Neuronal stem cell (in vitro differentiated cells): ENCODE data around the gene POLDIP3.

Experiments
- DNase-seq: peaks from one replicate; pipeline ENCODE4 v3.0.0-alpha.2; 2013; ENCODE audit warnings: low spot score
- H2AFZ ChIP-seq: one replicate; pipeline ENCODE4 v1.6.1; 2013; ENCODE audit warnings: mild to moderate bottlenecking, low read length, inconsistent platforms
- H2AK5ac ChIP-seq: 2 replicates; pipeline ENCODE4 v1.6.1; 2013; ENCODE audit warnings: low read depth, mild to moderate bottlenecking, inconsistent platforms, low read length, moderate library complexity, mixed read lengths
- H2BK120ac ChIP-seq: 2 replicates; pipeline ENCODE4 v1.6.1; 2013; ENCODE audit warnings: low read depth, mild to moderate bottlenecking, inconsistent platforms, low read length, moderate library complexity, mixed read lengths
- H2BK12ac ChIP-seq: one replicate; pipeline ENCODE4 v1.6.1; 2013; ENCODE audit warnings: low read length, inconsistent platforms
- H2BK15ac ChIP-seq: 2 replicates; pipeline ENCODE4 v1.6.1; 2013; ENCODE audit warnings: mild to moderate bottlenecking, low read length, inconsistent platforms, mixed read lengths
- H2BK5ac ChIP-seq: one replicate; pipeline ENCODE4 v1.6.1; 2013; ENCODE audit warnings: inconsistent platforms, mild to moderate bottlenecking, low read length, moderate library complexity
- H3K14ac ChIP-seq: one replicate; pipeline ENCODE4 v1.6.1; 2013; ENCODE audit warnings: low read length, inconsistent platforms
- H3K18ac ChIP-seq: 2 replicates; pipeline ENCODE4 v1.6.1; 2013; ENCODE audit warnings: low read length, inconsistent platforms
- H3K23ac ChIP-seq: 2 replicates; pipeline ENCODE4 v1.6.1; 2013; ENCODE audit warnings: low read depth, mild to moderate bottlenecking, mixed read lengths, low read length, inconsistent platforms; ENCODE audit not compliant: poor library complexity
- H3K27ac ChIP-seq: replicated peaks from 3 replicates; pipeline ENCODE4 v1.5.1; 2013; ENCODE audit warnings: low read length, inconsistent platforms
- H3K27me3 ChIP-seq, 3 experiments: 2 replicates each; pipeline ENCODE4 v1.6.1; 2013; ENCODE audit warnings: low read length in 3 of 3, mild to moderate bottlenecking in 2 of 3, inconsistent platforms in 1 of 3, low read depth in 1 of 3, mixed read lengths in 1 of 3, moderate library complexity in 1 of 3; ENCODE audit not compliant: control insufficient read depth in 3 of 3, insufficient read depth in 3 of 3
- H3K36me3 ChIP-seq, 2 donors: replicated peaks in 1 of 2; 2 replicates each; pipeline ENCODE4 v1.6.1; 2013; ENCODE audit warnings: low read length in 2 of 2; ENCODE audit not compliant: control insufficient read depth in 2 of 2, insufficient read depth in 2 of 2
- H3K4ac ChIP-seq: 2 replicates; pipeline ENCODE4 v1.6.1; 2013; ENCODE audit warnings: inconsistent platforms, mild to moderate bottlenecking, low read length, moderate library complexity
- H3K4me1 ChIP-seq, 2 donors: 1 replicate in 1 of 2; 2 replicates in 1 of 2; pipeline ENCODE4 v1.6.1; 2013; ENCODE audit warnings: low read length in 2 of 2, low read depth in 1 of 2; ENCODE audit not compliant: control insufficient read depth in 2 of 2, insufficient read depth in 1 of 2
- H3K4me2 ChIP-seq: one replicate; pipeline ENCODE4 v1.6.1; 2013; ENCODE audit warnings: mild to moderate bottlenecking, low read length, inconsistent platforms; ENCODE audit not compliant: insufficient read depth, poor library complexity, severe bottlenecking
- H3K4me3 ChIP-seq, 2 donors: 2 replicates each; pipeline ENCODE4 v1.5.1; 2013; ENCODE audit warnings: low read length in 2 of 2, mild to moderate bottlenecking in 2 of 2, inconsistent platforms in 1 of 2, moderate library complexity in 1 of 2
- H3K79me1 ChIP-seq: one replicate; pipeline ENCODE4 v1.6.1; 2013; ENCODE audit warnings: low read depth, mild to moderate bottlenecking, inconsistent platforms, low read length, moderate library complexity
- H3K9ac ChIP-seq: one replicate; pipeline ENCODE4 v1.6.1; 2013; ENCODE audit warnings: mild to moderate bottlenecking, low read depth, low read length, inconsistent platforms; ENCODE audit not compliant: poor library complexity
- H3K9me3 ChIP-seq, 2 donors: replicated peaks in 1 of 2; 2 replicates each; pipeline versions ENCODE3 to v1.6.1; 2013; ENCODE audit warnings: low read length in 2 of 2, mild to moderate bottlenecking in 2 of 2, inconsistent platforms in 1 of 2, low read depth in 1 of 2, mixed read lengths in 1 of 2, moderate library complexity in 1 of 2; ENCODE audit not compliant: control insufficient read depth in 2 of 2, insufficient read depth in 1 of 2
- H4K8ac ChIP-seq: one replicate; pipeline ENCODE4 v1.6.1; 2013; ENCODE audit warnings: low read depth, mild to moderate bottlenecking, inconsistent platforms, low read length, moderate library complexity
- H4K91ac ChIP-seq: one replicate; pipeline ENCODE4 v1.6.1; 2013; ENCODE audit warnings: low read length, low read depth, mild to moderate bottlenecking, inconsistent platforms; ENCODE audit not compliant: poor library complexity
- WGBS, 2 donors: extraction: QIAGEN DNeasy Blood & Tissue Kit; methylation state at CpG; one replicate each; pipeline ENCODE4 v1.1.7; 2013; ENCODE audit warnings: missing lambda C conversion rate in 2 of 2, mixed read lengths in 1 of 2; ENCODE audit not compliant: insufficient read length in 2 of 2, insufficient replicate concordance in 1 of 2; ENCODE audit errors: extremely low coverage in 2 of 2; 5-methylcytosine and 5-hydroxymethylcytosine counted together

Gene POLDIP3

DNA sequence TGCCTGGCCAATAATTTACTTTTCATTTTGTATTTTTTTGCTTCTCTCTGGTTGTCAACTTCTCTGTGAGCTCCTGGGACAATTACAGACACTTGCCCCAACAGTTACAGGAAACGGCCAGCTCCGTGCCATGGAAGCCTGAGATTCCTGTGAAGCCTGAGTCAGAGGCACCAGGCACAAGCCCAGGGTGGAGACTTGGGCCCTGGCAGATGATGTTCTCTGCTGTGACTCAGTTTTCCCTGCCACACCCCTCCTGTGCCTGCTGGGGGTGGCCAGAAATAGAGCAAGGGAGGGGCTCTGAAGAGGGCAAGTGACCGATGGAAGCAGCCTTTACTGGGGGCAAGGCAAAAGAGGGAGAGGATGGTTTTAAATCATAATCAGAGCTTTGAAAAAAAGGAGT, 20.8 kb upstream of the POLDIP3 start:
- Histone ChIP-seq H3K79me1 (peaks cover 8% of the 10 kb centered on the region), H3K9ac (no peak overlapping the region), H2BK120ac (no peak overlapping the region), H3K36me3 (peaks cover 28 to 53% of the 10 kb centered on the region in 2 donors), H3K14ac (no peak overlapping the region), H3K27me3 (no peaks in the 10 kb centered on the region), H3K18ac (no peak overlapping the region), H4K8ac (no peak overlapping the region), H2BK15ac (no peak overlapping the region), H2BK12ac (no peak overlapping the region), H2AK5ac (no peak overlapping the region), H3K4me3 (peak overlapping the region in 1 of 2 donors; percentile 46), H2AFZ (no peak overlapping the region), H3K27ac (no peak overlapping the region), H3K4me1 (no peaks in the 10 kb centered on the region), H3K23ac (no peak overlapping the region), H3K4me2 (no peak overlapping the region), H4K91ac (no peak overlapping the region), H2BK5ac (no peak overlapping the region), H3K4ac (no peak overlapping the region), H3K9me3 (no peaks in the 10 kb centered on the region)
- no CpG with 5 or more reads among the region's 3 CpGs for WGBS, 2 donors
- no peak for DNase-seq

DNA sequence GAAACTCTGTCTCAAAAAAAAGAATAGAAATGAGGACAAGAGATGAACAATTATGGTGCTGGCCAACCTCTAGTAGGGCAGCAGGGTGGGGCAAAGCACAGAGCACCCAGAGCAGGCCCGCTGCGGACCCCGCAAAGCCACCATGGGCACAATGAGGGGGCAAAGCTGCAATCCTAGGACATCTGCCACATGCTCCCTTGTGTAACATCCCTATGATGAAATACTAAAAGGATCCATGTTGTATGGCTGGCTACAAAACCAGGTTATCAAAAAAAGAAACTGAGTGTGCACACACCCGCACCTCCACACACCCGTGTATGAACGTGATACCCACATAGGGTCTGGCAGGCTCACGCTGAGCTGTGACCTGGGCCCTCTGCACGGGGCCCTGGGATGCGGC, 18.3 kb upstream of the POLDIP3 start:
- Histone ChIP-seq H3K36me3 (peaks cover 41 to 76% of the 10 kb centered on the region in 2 donors), H2BK120ac (no peak overlapping the region), H3K23ac (no peak overlapping the region), H3K79me1 (peaks cover 8% of the 10 kb centered on the region), H2BK5ac (no peak overlapping the region), H2BK12ac (no peak overlapping the region), H3K4ac (no peak overlapping the region), H2BK15ac (no peak overlapping the region), H3K14ac (no peak overlapping the region), H3K27ac (no peak overlapping the region), H4K91ac (no peak overlapping the region), H4K8ac (no peak overlapping the region), H3K18ac (no peak overlapping the region), H2AK5ac (no peak overlapping the region), H3K9me3 (no peaks in the 10 kb centered on the region), H3K9ac (no peak overlapping the region), H2AFZ (no peak overlapping the region), H3K27me3 (no peaks in the 10 kb centered on the region), H3K4me3 (no peak overlapping the region), H3K4me2 (no peak overlapping the region), H3K4me1 (no peaks in the 10 kb centered on the region)
- no peak for DNase-seq
- no CpG with 5 or more reads among the region's 9 CpGs for WGBS, 2 donors

DNA sequence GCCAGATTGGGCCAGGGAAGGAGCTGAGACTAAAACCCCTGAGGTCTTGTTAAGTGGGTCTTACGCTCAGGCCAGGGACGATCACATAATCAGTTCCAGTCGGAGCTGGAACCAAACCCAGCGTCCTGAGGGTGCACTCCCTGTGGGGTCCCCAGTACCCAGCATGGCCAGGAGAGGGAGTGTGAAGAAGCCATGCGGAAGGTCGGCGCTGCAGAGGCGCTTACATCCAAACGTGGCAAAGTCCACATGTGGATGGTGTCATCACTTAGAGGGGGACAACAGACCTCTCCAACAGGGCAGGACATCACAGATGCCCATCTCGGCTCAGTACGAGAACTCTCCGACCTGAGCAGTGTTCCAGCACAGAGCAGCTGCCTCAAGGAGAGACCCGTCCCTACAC, 17.4 kb upstream of the POLDIP3 start:
- no peak overlapping the region for H4K91ac ChIP-seq
- H3K4me1 ChIP-seq: no peaks in the 10 kb centered on the region
- H3K9me3 ChIP-seq: no peaks in the 10 kb centered on the region
- H3K14ac ChIP-seq: peak overlapping the region; percentile 47
- no CpG with 5 or more reads among the region's 13 CpGs for WGBS, 2 donors
- no peak overlapping the region for H3K4me3 ChIP-seq
- H3K4me2 ChIP-seq: no peak overlapping the region
- H3K36me3 ChIP-seq: peaks cover 49 to 81% of the 10 kb centered on the region in 2 donors
- peak overlapping the region; percentile 31 for H3K18ac ChIP-seq
- no peak overlapping the region for H2BK12ac ChIP-seq
- H2AFZ ChIP-seq: no peak overlapping the region
- H3K4ac ChIP-seq: no peak overlapping the region
- H3K23ac ChIP-seq: no peak overlapping the region
- peaks cover 8% of the 10 kb centered on the region for H3K79me1 ChIP-seq
- H2BK15ac ChIP-seq: no peak overlapping the region
- H3K27me3 ChIP-seq: no peaks in the 10 kb centered on the region
- DNase-seq: no peak
- no peak overlapping the region for H2BK120ac ChIP-seq
- H3K27ac ChIP-seq: no peak overlapping the region
- H4K8ac ChIP-seq: peak overlapping the region; percentile 65
- no peak overlapping the region for H2AK5ac ChIP-seq
- no peak overlapping the region for H3K9ac ChIP-seq
- H2BK5ac ChIP-seq: no peak overlapping the region

DNA sequence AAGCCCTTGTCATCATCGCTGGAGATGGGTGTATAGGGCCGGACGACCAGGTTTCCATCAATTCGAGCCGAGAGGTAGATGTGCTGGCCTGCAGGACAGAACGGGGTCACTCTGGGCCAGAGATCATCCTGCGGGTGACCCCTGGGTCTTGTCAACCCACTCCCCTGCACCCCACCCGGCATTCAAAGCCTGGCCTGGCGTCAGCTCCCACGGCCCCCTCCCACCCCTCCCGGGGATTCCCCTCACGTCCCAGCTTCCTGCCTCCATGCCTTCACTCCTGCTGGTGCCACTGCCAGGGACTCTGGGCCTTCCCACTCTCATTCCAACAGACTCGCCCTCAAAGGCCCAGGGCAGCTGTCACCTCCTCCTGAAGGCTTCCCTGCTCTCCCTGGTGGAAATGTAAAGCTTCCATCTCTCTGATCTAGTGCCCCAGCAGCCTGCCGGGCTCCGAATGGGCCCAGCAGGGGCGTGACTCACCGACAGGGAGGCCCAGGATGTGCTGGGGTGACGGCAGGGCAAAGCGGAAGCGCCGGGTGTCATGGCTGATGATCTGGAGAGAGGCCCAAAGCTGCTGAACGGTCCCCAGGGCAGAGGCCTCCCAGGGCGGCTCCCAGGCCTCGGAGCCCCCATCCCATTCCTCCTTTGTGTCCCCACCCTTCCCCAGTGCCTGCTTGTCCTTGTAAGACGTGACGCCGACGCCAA, 16.4 kb upstream of the POLDIP3 start:
- H4K91ac ChIP-seq: no peak overlapping the region
- H2BK120ac ChIP-seq: peak overlapping the region; percentile 22
- H2AK5ac ChIP-seq: no peak overlapping the region
- H3K14ac ChIP-seq: peak overlapping the region; percentile 67
- no peak for DNase-seq
- no CpG with 5 or more reads among the region's 28 CpGs for WGBS, 2 donors
- no peak overlapping the region for H3K4me2 ChIP-seq
- no peak overlapping the region for H2BK5ac ChIP-seq
- H3K18ac ChIP-seq: no peak overlapping the region
- peak overlapping the region; percentile 67 for H3K23ac ChIP-seq
- H3K4ac ChIP-seq: no peak overlapping the region
- H3K9me3 ChIP-seq: no peaks in the 10 kb centered on the region
- H3K4me3 ChIP-seq: peak overlapping the region in 1 of 2 donors; percentile 57
- H3K27me3 ChIP-seq: no peaks in the 10 kb centered on the region
- H4K8ac ChIP-seq: peak overlapping the region; percentile 45
- H3K79me1 ChIP-seq: peaks cover 4% of the 10 kb centered on the region
- no peak overlapping the region for H2BK12ac ChIP-seq
- H3K27ac ChIP-seq: no peak overlapping the region
- no peak overlapping the region for H2AFZ ChIP-seq
- H3K4me1 ChIP-seq: no peaks in the 10 kb centered on the region
- peaks cover 54 to 81% of the 10 kb centered on the region in 2 donors for H3K36me3 ChIP-seq
- no peak overlapping the region for H2BK15ac ChIP-seq
- H3K9ac ChIP-seq: peak overlapping the region; percentile 16
